ENCODE measurements around the gene CHST6.
"Not testable (repeated sequence)": the region's sequence is repeated elsewhere in the genome, so short reads cannot be mapped to it uniquely, and the experiment has no call there.

CHST6 gene

GRCh38 chr16:75503801-75504200, 8.6 kb upstream of the CHST6 start:
- no peak for DNase-seq (ENCODE audit: low read depth in 2 of 2)

GRCh38 chr16:75502916-75503605, 7.8 kb upstream of the CHST6 start:
- no peak for DNase-seq (ENCODE audit: low read depth in 2 of 2)

- DNase-seq (ENCODE audit: low read depth in 2 of 2) = not testable (repeated sequence)
These were observed 6.6 kb upstream of the CHST6 start for GRCh38 chr16:75501820-75502219.

- no peak for DNase-seq (ENCODE audit: low read depth in 2 of 2)
These were observed 6.1 kb upstream of the CHST6 start for GRCh38 chr16:75501359-75501758.

GRCh38 chr16:75498605-75499322, 3.5 kb upstream of the CHST6 start:
- DNase-seq (ENCODE audit: low read depth in 2 of 2) = not testable (repeated sequence)

GRCh38 chr16:75497558-75497957, 2.3 kb upstream of the CHST6 start:
- DNase-seq (ENCODE audit: low read depth in 2 of 2) = no peak

GRCh38 chr16:75494661-75495075, 573 bp downstream of the CHST6 start:
- no peak for DNase-seq (ENCODE audit: low read depth in 2 of 2)

GRCh38 chr16:75494184-75494583, 1.1 kb downstream of the CHST6 start:
- DNase-seq (ENCODE audit: low read depth in 2 of 2) = no peak

GRCh38 chr16:75491876-75492275, 3.4 kb downstream of the CHST6 start:
- no peak for DNase-seq (ENCODE audit: low read depth in 2 of 2)

- no peak for DNase-seq (ENCODE audit: low read depth in 2 of 2)
These were observed 6.9 kb downstream of the CHST6 start for GRCh38 chr16:75488322-75488721.

- no peak for DNase-seq (ENCODE audit: low read depth in 2 of 2)
These were observed 8.4 kb downstream of the CHST6 start for GRCh38 chr16:75486676-75487313.

GRCh38 chr16:75486014-75486675, 9.1 kb downstream of the CHST6 start:
- no peak for DNase-seq (ENCODE audit: low read depth in 2 of 2)

GRCh38 chr16:75485230-75486013, 9.8 kb downstream of the CHST6 start:
- DNase-seq (ENCODE audit: low read depth in 2 of 2) = no peak

- DNase-seq (ENCODE audit: low read depth in 2 of 2) = no peak
These were observed 12.0 kb downstream of the CHST6 start for GRCh38 chr16:75483222-75483621.

- DNase-seq (ENCODE audit: low read depth in 2 of 2) = no peak
These were observed 12.6 kb downstream of the CHST6 start for GRCh38 chr16:75482434-75483205.

GRCh38 chr16:75481475-75481874, 13.8 kb downstream of the CHST6 start:
- no peak for DNase-seq (ENCODE audit: low read depth in 2 of 2)

- DNase-seq (ENCODE audit: low read depth in 2 of 2) = no peak
These were observed 15.7 kb downstream of the CHST6 start for GRCh38 chr16:75479421-75479990.

GRCh38 chr16:75478480-75479345, 16.5 kb downstream of the CHST6 start:
- DNase-seq (ENCODE audit: low read depth in 2 of 2) = no peak

- no peak for DNase-seq (ENCODE audit: low read depth in 2 of 2)
These were observed 17.4 kb downstream of the CHST6 start for GRCh38 chr16:75477680-75478473.

Data from stimulated activated CD8-positive, alpha-beta memory T cell treated with anti-CD3 and anti-CD28 coated beads, Interleukin-7, amount 100 ng/mL, for 1 hour (primary cell).